HEK293 (cell line): Measurements from ENCODE around the gene NMNAT1.

Source experiments
- ELK4 ChIP-seq: IDR thresholded peaks from 2 replicates; pipeline ENCODE4 v1.6.1; 2011; ENCODE audit warnings: mild to moderate bottlenecking, low read depth, low read length, borderline replicate concordance
- GLI4 ChIP-seq: fragments of 450-650 bp; formaldehyde crosslinking; IDR thresholded peaks from 2 replicates; pipeline ENCODE4 v1.5.1; 2016; ENCODE audit warnings: missing biosample characterization, missing genetic modification characterization
- KLF1 ChIP-seq: fragments of 450-650 bp; formaldehyde crosslinking; IDR thresholded peaks from 2 replicates; pipeline ENCODE4 v1.5.1; 2016; ENCODE audit warnings: missing biosample characterization, missing genetic modification characterization
- KLF17 ChIP-seq: fragments of 450-650 bp; formaldehyde crosslinking; IDR thresholded peaks from 2 replicates; pipeline ENCODE4 v1.5.1; 2016; ENCODE audit warnings: missing biosample characterization, missing genetic modification characterization
- MYNN ChIP-seq: fragments of 450-650 bp; formaldehyde crosslinking; IDR thresholded peaks from 2 replicates; pipeline ENCODE4 v1.5.1; 2016; ENCODE audit warnings: missing biosample characterization, missing genetic modification characterization, borderline replicate concordance
- PBX3 ChIP-seq: sonication (generic); formaldehyde crosslinking; IDR thresholded peaks from 2 replicates; pipeline ENCODE4 v1.8.1; 2022; ENCODE audit warnings: mild to moderate bottlenecking, moderate library complexity, missing genetic modification reagents
- PRDM10 ChIP-seq: fragments of 450-650 bp; formaldehyde crosslinking; IDR thresholded peaks from 2 replicates; pipeline ENCODE4 v1.5.1; 2016; ENCODE audit warnings: missing biosample characterization, missing genetic modification characterization
- REPIN1 ChIP-seq: fragments of 450-650 bp; formaldehyde crosslinking; IDR thresholded peaks from 2 replicates; pipeline ENCODE4 v1.5.1; 2017; ENCODE audit warnings: missing biosample characterization, missing genetic modification characterization, low read depth
- SALL2 ChIP-seq: fragments of 450-650 bp; formaldehyde crosslinking; IDR thresholded peaks from 2 replicates; pipeline ENCODE4 v1.5.0; 2017; ENCODE audit warnings: missing biosample characterization, mild to moderate bottlenecking, missing genetic modification characterization, borderline replicate concordance
- SP2 ChIP-seq: fragments of 450-650 bp; formaldehyde crosslinking; IDR thresholded peaks from 2 replicates; pipeline ENCODE4 v1.5.1; 2016; ENCODE audit warnings: missing biosample characterization, missing genetic modification characterization
- YY1 ChIP-seq: fragments of 450-650 bp; formaldehyde crosslinking; IDR thresholded peaks from 2 replicates; pipeline ENCODE4 v1.5.1; 2018; ENCODE audit warnings: missing biosample characterization, missing genetic modification characterization
- ZBTB21 ChIP-seq: fragments of 450-650 bp; formaldehyde crosslinking; IDR thresholded peaks from 2 replicates; pipeline ENCODE4 v1.5.1; 2017; ENCODE audit warnings: missing biosample characterization, missing genetic modification characterization
- ZNF138 ChIP-seq: fragments of 450-650 bp; formaldehyde crosslinking; IDR thresholded peaks from 2 replicates; pipeline ENCODE4 v1.5.1; 2016; ENCODE audit warnings: missing biosample characterization, missing genetic modification characterization, borderline replicate concordance
- ZNF266 ChIP-seq: fragments of 450-650 bp; formaldehyde crosslinking; IDR thresholded peaks from 2 replicates; pipeline ENCODE4 v1.5.1; 2016; ENCODE audit warnings: missing biosample characterization, missing genetic modification characterization, low read depth
- ZNF274 ChIP-seq, 2 experiments: fragments of 200-500 bp in 1 of 2; fragments of 450-650 bp in 1 of 2; sonication (Bioruptor generic) in 1 of 2; formaldehyde crosslinking in 1 of 2; IDR thresholded peaks; 2 replicates each; pipeline versions ENCODE4 v1.5.1 to v1.6.1; 2014 to 2016; ENCODE audit warnings: borderline replicate concordance in 1 of 2, inconsistent platforms in 1 of 2, low read length in 1 of 2, missing biosample characterization in 1 of 2, missing genetic modification characterization in 1 of 2
- ZNF362 ChIP-seq: fragments of 450-650 bp; formaldehyde crosslinking; IDR thresholded peaks from 2 replicates; pipeline ENCODE4 v1.5.1; 2016; ENCODE audit warnings: missing biosample characterization, missing genetic modification characterization
- ZNF404 ChIP-seq: fragments of 450-650 bp; formaldehyde crosslinking; IDR thresholded peaks from 2 replicates; pipeline ENCODE4 v1.5.1; 2017; ENCODE audit warnings: missing biosample characterization, missing genetic modification characterization
- ZNF48 ChIP-seq: fragments of 450-650 bp; formaldehyde crosslinking; IDR thresholded peaks from 2 replicates; pipeline ENCODE4 v1.5.1; 2016; ENCODE audit warnings: missing biosample characterization, missing genetic modification characterization
- ZNF501 ChIP-seq: fragments of 450-650 bp; formaldehyde crosslinking; IDR thresholded peaks from 2 replicates; pipeline ENCODE4 v1.5.1; 2016; ENCODE audit warnings: missing biosample characterization, missing genetic modification characterization
- ZNF513 ChIP-seq: fragments of 450-650 bp; IDR thresholded peaks from 2 replicates; pipeline ENCODE4 v1.5.1; 2018; ENCODE audit warnings: missing biosample characterization, missing genetic modification characterization
- ZNF514 ChIP-seq: fragments of 450-650 bp; formaldehyde crosslinking; IDR thresholded peaks from 2 replicates; pipeline ENCODE4 v1.5.1; 2016; ENCODE audit warnings: missing biosample characterization, missing genetic modification characterization
- ZNF521 ChIP-seq: fragments of 450-650 bp; formaldehyde crosslinking; IDR thresholded peaks from 2 replicates; pipeline ENCODE4 v1.5.1; 2017; ENCODE audit warnings: missing biosample characterization, mild to moderate bottlenecking, missing genetic modification characterization
- ZNF529 ChIP-seq: fragments of 450-650 bp; formaldehyde crosslinking; IDR thresholded peaks from 2 replicates; pipeline ENCODE4 v1.5.1; 2017; ENCODE audit warnings: missing genetic modification characterization, missing biosample characterization; ENCODE audit not compliant: insufficient replicate concordance
- ZNF629 ChIP-seq: fragments of 450-650 bp; formaldehyde crosslinking; IDR thresholded peaks from 2 replicates; pipeline ENCODE4 v1.5.1; 2017; ENCODE audit warnings: missing biosample characterization, missing genetic modification characterization
- ZNF658 ChIP-seq: fragments of 450-650 bp; formaldehyde crosslinking; IDR thresholded peaks from 2 replicates; pipeline ENCODE4; 2016; ENCODE audit warnings: missing biosample characterization, missing genetic modification characterization
- ZNF664 ChIP-seq: fragments of 450-650 bp; formaldehyde crosslinking; IDR thresholded peaks from 2 replicates; pipeline ENCODE4 v1.5.1; 2016; ENCODE audit warnings: missing biosample characterization, missing genetic modification characterization
- ZNF670 ChIP-seq: fragments of 450-650 bp; formaldehyde crosslinking; IDR thresholded peaks from 2 replicates; pipeline ENCODE4 v1.5.1; 2016; ENCODE audit warnings: missing biosample characterization, missing genetic modification characterization, low read depth
- ZNF707 ChIP-seq: fragments of 450-650 bp; formaldehyde crosslinking; IDR thresholded peaks from 2 replicates; pipeline ENCODE4 v1.5.1; 2016; ENCODE audit warnings: missing biosample characterization, missing genetic modification characterization
- ZNF768 ChIP-seq: fragments of 450-650 bp; formaldehyde crosslinking; IDR thresholded peaks from 2 replicates; pipeline ENCODE4 v1.5.1; 2018; ENCODE audit warnings: missing biosample characterization, mild to moderate bottlenecking, missing genetic modification characterization
- ZNF785 ChIP-seq: fragments of 450-650 bp; formaldehyde crosslinking; IDR thresholded peaks from 2 replicates; pipeline ENCODE4 v1.5.1; 2016; ENCODE audit warnings: missing biosample characterization, missing genetic modification characterization
- ZSCAN23 ChIP-seq: fragments of 450-650 bp; formaldehyde crosslinking; IDR thresholded peaks from 2 replicates; pipeline ENCODE4 v1.5.1; 2016; ENCODE audit warnings: missing biosample characterization, missing genetic modification characterization

Gene NMNAT1

GRCh38 chr1:10032590-10033358, 89.5 kb downstream of the NMNAT1 start, which contains the start of gene UBE4B (continued):
- TF ChIP-seq YY1 (tag by site-specific recombination) (peak; percentile 68), ZNF670 (tag by site-specific recombination) (no peak), MYNN (no peak), ZSCAN23 (tag by site-specific recombination) (0 out of 2 replicates have a peak, but pooled peaks have one; percentile 41), ZNF521 (tag by site-specific recombination) (no peak), KLF17 (tag by site-specific recombination) (peak; percentile 71), ELK4 (no peak), ZNF664 (tag by site-specific recombination) (no peak), ZNF707 (tag by site-specific recombination) (no peak), KLF1 (tag by site-specific recombination) (peak; percentile 56; the same call in 1 of the 2 replicates), ZBTB21 (tag by site-specific recombination) (no peak), ZNF768 (no peak), REPIN1 (tag by site-specific recombination) (no peak; the same call in 1 of the 2 replicates), ZNF274 (IDR thresholded peaks at IDR 0.05; ENCODE audit: low read length) (no peak), ZNF274 (tag by site-specific recombination; IDR thresholded peaks at IDR 0.05; ENCODE audit: borderline replicate concordance) (no peak), SP2 (tag by site-specific recombination) (peak; percentile 93), ZNF501 (tag by site-specific recombination) (peak; percentile 86), ZNF362 (tag by site-specific recombination) (no peak), ZNF138 (tag by site-specific recombination) (no peak), ZNF785 (tag by site-specific recombination) (no peak), ZNF514 (tag by site-specific recombination) (no peak), GLI4 (no peak), PRDM10 (tag by site-specific recombination) (peak; percentile 70), PBX3 (no peak; the same call in 1 of the 2 replicates), ZNF658 (tag by site-specific recombination) (no peak), ZNF629 (tag by site-specific recombination) (peak; percentile 60), ZNF48 (tag by site-specific recombination) (no peak), ZNF513 (tag by site-specific recombination) (no peak), SALL2 (tag by site-specific recombination) (no peak), ZNF529 (tag by site-specific recombination) (no peak), ZNF404 (no peak), ZNF266 (tag by site-specific recombination) (no peak)
